Prostate gland (tissue), 2 donors: ENCODE measurements around the gene TNIP1. TPM values are rescaled to one million over a fixed set of nuclear protein-coding genes. Genes with fewer than 3 reads are reported as not detected.

ENCODE experiments used
- DNase-seq: peaks from one replicate; pipeline ENCODE4 v3.0.0-alpha.2; 2019; ENCODE audit warnings: low spot score
- H3K27ac ChIP-seq, 2 donors: fragments of 200-600 bp; sonication (generic); 2 replicates each; pipeline ENCODE4 v1.5.1; 2017 to 2019
- H3K27me3 ChIP-seq: fragments of 200-600 bp; sonication (generic); replicated peaks from 2 replicates; pipeline ENCODE4 v1.5.1; 2019; ENCODE audit not compliant: insufficient read depth
- H3K36me3 ChIP-seq, 2 donors: fragments of 200-600 bp; sonication (generic); 1 replicate in 1 of 2; 2 replicates in 1 of 2; pipeline versions ENCODE4 v1.5.1 to v1.8.1; 2017 to 2019
- H3K4me1 ChIP-seq: fragments of 200-600 bp; sonication (generic); replicated peaks from 2 replicates; pipeline ENCODE4 v1.5.1; 2019
- H3K4me3 ChIP-seq, 2 donors: fragments of 200-600 bp; sonication (generic); 2 replicates each; pipeline ENCODE4 v1.5.1; 2017 to 2019
- H3K9me3 ChIP-seq: fragments of 200-600 bp; sonication (generic); 2 replicates; pipeline ENCODE4 v1.5.1; 2017
- POLR2A ChIP-seq: fragments of 450-650 bp; IDR thresholded peaks from one replicate; pipeline ENCODE4 v1.6.1; 2016; ENCODE audit warnings: antibody characterized with exemption, mild to moderate bottlenecking
- POLR2AphosphoS5 ChIP-seq: sonication (generic); formaldehyde crosslinking; IDR thresholded peaks from one replicate; pipeline ENCODE4 v1.6.1; 2017; ENCODE audit warnings: antibody characterized with exemption
- WGBS: methylation state at CpG from one replicate; pipeline ENCODE4 v1.1.5; 2018; 5-methylcytosine and 5-hydroxymethylcytosine counted together
- intact Hi-C: fragments of 100-400 bp; cut with DNase I; formaldehyde crosslinking; loops from one replicate; pipeline ENCODE4 v1.14.2; 2022
- total RNA-seq, 2 donors: library from RNA; depleted of rRNA; stranded (reverse); fragments of >200 nt; gene quantifications; one replicate each; pipeline ENCODE4 v1.1.0, GENCODE V29; 2016
- TF ChIP-seq, protein P1 (sequence below), 4 experiments: fragments of 200-600 bp in 2 of 4; fragments of 450-650 bp in 2 of 4; sonication (generic) in 2 of 4; IDR thresholded peaks; 1 replicate in 3 of 4; 2 replicates in 1 of 4; pipeline ENCODE4 v1.5.1; 2016 to 2019; ENCODE audit warnings: antibody characterized with exemption in 4 of 4, mild to moderate bottlenecking in 2 of 4, moderate library complexity in 2 of 4

Gene TNIP1
- total RNA-seq, 2 donors from 2014 or later = 61.9 to 81.6 TPM

DNA sequence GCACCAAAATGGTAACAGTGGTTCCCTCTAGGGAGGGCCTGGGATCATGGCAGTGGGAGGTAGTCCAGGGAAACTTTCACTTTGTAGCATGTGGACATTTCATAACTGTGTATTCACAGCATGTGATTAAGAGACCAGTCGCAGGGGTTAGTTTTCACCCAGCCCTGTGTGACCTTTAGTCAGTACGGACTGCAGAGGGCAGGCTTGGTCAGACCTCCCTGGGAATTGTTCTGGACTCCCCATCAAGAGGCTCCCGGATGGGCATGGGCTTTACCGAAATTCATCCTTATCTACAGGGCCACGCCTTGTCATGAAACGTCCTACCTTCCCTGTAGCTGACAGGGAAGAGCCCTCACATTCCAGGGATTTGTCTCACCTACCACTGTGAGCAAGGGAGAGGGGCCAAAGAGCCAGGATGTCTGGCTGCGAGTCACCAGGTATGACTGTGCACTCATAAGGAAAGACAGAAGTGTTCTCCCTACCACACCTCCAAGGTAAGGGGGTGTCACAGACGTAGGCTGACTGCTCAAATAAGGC is 40.6 kb downstream of the TNIP1 start:
- H3K36me3 ChIP-seq = peaks cover 12 to 20% of the 10 kb centered on the region in 2 donors
- 74% methylated on average over 8 of the region's 8 CpGs for WGBS
- no peak for DNase-seq
- no peaks in the 10 kb centered on the region for H3K4me1 ChIP-seq
- H3K4me3 ChIP-seq = no peak overlapping the region
- TF ChIP-seq POLR2A = no peak
- TF ChIP-seq POLR2AphosphoS5 = no peak
- TF ChIP-seq, protein P1, sequence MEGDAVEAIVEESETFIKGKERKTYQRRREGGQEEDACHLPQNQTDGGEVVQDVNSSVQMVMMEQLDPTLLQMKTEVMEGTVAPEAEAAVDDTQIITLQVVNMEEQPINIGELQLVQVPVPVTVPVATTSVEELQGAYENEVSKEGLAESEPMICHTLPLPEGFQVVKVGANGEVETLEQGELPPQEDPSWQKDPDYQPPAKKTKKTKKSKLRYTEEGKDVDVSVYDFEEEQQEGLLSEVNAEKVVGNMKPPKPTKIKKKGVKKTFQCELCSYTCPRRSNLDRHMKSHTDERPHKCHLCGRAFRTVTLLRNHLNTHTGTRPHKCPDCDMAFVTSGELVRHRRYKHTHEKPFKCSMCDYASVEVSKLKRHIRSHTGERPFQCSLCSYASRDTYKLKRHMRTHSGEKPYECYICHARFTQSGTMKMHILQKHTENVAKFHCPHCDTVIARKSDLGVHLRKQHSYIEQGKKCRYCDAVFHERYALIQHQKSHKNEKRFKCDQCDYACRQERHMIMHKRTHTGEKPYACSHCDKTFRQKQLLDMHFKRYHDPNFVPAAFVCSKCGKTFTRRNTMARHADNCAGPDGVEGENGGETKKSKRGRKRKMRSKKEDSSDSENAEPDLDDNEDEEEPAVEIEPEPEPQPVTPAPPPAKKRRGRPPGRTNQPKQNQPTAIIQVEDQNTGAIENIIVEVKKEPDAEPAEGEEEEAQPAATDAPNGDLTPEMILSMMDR (IDR thresholded peaks at IDR 0.05) = no peak
- intact Hi-C loops = no loop called here
- no peaks in the 10 kb centered on the region for H3K27me3 ChIP-seq
- H3K27ac ChIP-seq = no peak overlapping the region
- H3K9me3 ChIP-seq = no peaks in the 10 kb centered on the region

DNA sequence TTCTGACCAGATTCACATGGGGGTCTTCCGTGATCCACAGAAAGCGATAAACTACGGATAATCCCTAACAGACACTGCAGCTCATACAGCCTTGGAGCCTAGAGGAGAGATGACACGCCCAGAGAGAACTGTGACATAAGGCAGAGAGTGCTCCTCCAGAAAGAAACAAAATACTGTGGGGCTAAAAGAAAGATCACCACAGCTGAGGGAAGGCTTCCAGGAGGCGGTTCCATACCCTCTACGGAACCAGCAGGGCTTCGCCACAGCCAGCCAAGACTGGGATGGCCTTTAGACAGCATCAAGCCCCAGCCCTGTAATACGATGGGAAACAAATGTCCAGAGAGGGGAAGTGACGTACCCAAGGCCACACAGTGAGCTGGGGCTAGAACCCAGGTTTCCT is 41.2 kb downstream of the TNIP1 start:
- Histone ChIP-seq H3K4me1 (no peaks in the 10 kb centered on the region), H3K36me3 (peaks cover 14 to 26% of the 10 kb centered on the region in 2 donors), H3K27me3 (no peaks in the 10 kb centered on the region), H3K27ac (no peak overlapping the region), H3K4me3 (no peak overlapping the region), H3K9me3 (no peaks in the 10 kb centered on the region)
- 83% methylated on average over 9 of the region's 9 CpGs for WGBS
- intact Hi-C loops = no loop called here
- DNase-seq = no peak
- TF ChIP-seq POLR2A (no peak), POLR2AphosphoS5 (no peak)
- TF ChIP-seq, protein P1 (IDR thresholded peaks at IDR 0.05) = no peak

DNA sequence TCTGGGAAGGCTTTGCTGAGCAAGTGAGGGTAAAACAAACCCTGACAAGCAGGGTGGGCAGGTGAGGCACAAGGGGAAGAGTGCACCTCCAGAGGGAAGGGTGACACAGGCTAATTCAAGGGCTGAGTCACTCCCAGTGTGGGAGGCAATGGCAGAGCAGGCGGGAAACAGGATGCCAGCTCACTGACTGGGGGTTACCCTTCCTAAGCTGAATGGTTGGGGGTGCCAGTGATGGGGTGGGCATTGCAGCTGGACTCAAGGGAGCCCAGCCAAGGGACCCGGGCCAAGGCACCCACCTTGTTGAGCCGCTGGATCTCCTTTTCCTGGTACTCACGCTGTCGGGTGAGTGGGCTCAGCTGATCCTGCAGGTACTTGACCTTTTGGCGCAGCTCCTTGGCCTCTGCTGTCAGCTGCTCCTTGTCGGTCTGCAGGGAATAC is 42.0 kb downstream of the TNIP1 start:
- TF ChIP-seq POLR2A = no peak
- TF ChIP-seq, protein P1 (IDR thresholded peaks at IDR 0.05) = no peak
- no peak for TF ChIP-seq POLR2AphosphoS5
- H3K4me1 ChIP-seq = no peaks in the 10 kb centered on the region
- no peak overlapping the region for H3K4me3 ChIP-seq
- DNase-seq = no peak
- H3K36me3 ChIP-seq = peaks cover 15 to 26% of the 10 kb centered on the region in 2 donors
- intact Hi-C loops = no loop called here
- WGBS = 84% methylated on average over 7 of the region's 7 CpGs
- peak overlapping the region; percentile 34 to 36 for H3K27ac ChIP-seq
- no peaks in the 10 kb centered on the region for H3K27me3 ChIP-seq
- H3K9me3 ChIP-seq = no peaks in the 10 kb centered on the region

DNA sequence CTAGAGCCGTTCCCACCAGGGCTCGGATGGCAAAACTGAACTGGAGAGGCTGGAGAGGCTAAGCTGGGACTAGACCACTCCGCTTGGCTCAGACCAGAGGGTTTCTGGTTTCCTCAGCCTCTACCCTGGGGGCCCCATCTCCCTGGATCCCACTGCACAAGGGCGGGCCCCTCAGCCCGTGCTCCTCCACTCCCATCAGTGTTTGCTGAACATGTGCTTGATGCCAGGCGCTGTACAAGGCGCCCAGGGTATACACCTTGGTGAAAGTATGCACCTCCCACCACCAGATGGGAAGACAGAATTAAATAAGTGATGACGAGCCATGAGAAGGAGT is 42.5 kb downstream of the TNIP1 start:
- Histone ChIP-seq H3K4me1 (no peaks in the 10 kb centered on the region), H3K36me3 (peaks cover 15 to 26% of the 10 kb centered on the region in 2 donors), H3K27ac (peak overlapping the region; percentile 34 to 36), H3K9me3 (no peaks in the 10 kb centered on the region), H3K4me3 (no peak overlapping the region), H3K27me3 (no peaks in the 10 kb centered on the region)
- WGBS = 77% methylated on average over 8 of the region's 8 CpGs
- DNase-seq = no peak
- TF ChIP-seq POLR2A = no peak
- TF ChIP-seq, protein P1 (IDR thresholded peaks at IDR 0.05) = no peak
- no peak for TF ChIP-seq POLR2AphosphoS5
- intact Hi-C loops = no loop called here
